HCT116 (cell line): ENCODE measurements around the gene CACNG8. TPM values are rescaled to one million over a fixed set of nuclear protein-coding genes. Genes with fewer than 3 reads are reported as not detected.

ENCODE experiments used
- ATAC-seq: fragments of 200-7000 bp; cut with Tn5 transposase; 2 replicates; pipeline ENCODE4 v1.9.1; 2020; ENCODE audit warnings: mild to moderate bottlenecking, moderate library complexity
- BruUV-seq: library from RNA; stranded (reverse); fragments of 400-500 nt; replicated peaks from 2 replicates; lab custom pipeline; 2021; lab: Mats Ljungman, UMichigan
- CTCF ChIA-PET: fragments of 300-600 bp; sonication (Branson Sonifier 250); formaldehyde crosslinking; loops from one replicate; lab custom pipeline; 2021; ENCODE audit warnings: antibody characterized with exemption; lab: Charles Lee
- POLR2A ChIA-PET: fragments of 300-600, 350-600 bp; sonication (Branson Sonifier 250); formaldehyde crosslinking; loops from one replicate; lab custom pipeline; 2021; ENCODE audit warnings: antibody characterized with exemption; lab: Charles Lee
- RAD21 ChIA-PET, 2 experiments: fragments of 300-600 bp; sonication (Branson Sonifier 250); formaldehyde crosslinking; loops; one replicate each; lab custom pipeline; 2023; ENCODE audit warnings: low total read pairs in 2 of 2; ENCODE audit not compliant: uncharacterized antibody in 2 of 2, unreplicated experiment in 2 of 2, low non-redundant PET in 1 of 2; lab: Charles Lee
- DNase-seq: peaks from one replicate; pipeline ENCODE4 v3.0.0-alpha.2; 2010; ENCODE audit warnings: low read depth, low spot score
- H2AFZ ChIP-seq: fragments of 200-600 bp; shearing (Covaris generic), sonication (generic); 2 replicates; pipeline ENCODE4 v1.6.1; 2017; ENCODE audit warnings: low read depth, mixed run types, mixed read lengths, antibody characterized with exemption, low read length; ENCODE audit not compliant: poor library complexity, severe bottlenecking
- H3K27ac ChIP-seq: 2 replicates; pipeline ENCODE4 v1.5.1; 2012; ENCODE audit warnings: low read depth, low read length
- H3K27me3 ChIP-seq: fragments of 200-600 bp; sonication (generic); 2 replicates; pipeline ENCODE4 v1.6.1; 2016; ENCODE audit warnings: mixed run types, low read length, mixed read lengths; ENCODE audit not compliant: insufficient read depth
- H3K36me3 ChIP-seq, 2 experiments: fragments of 200-500 bp in 1 of 2; fragments of 200-600 bp in 1 of 2; sonication (Bioruptor generic) in 1 of 2; sonication (generic) in 1 of 2; 2 replicates each; pipeline versions ENCODE4 v1.5.1 to v1.6.1; 2014 to 2016; ENCODE audit warnings: low read length in 2 of 2, inconsistent platforms in 1 of 2, mixed read lengths in 1 of 2, mixed run types in 1 of 2; ENCODE audit not compliant: insufficient read depth in 2 of 2, control insufficient read depth in 1 of 2
- H3K4me1 ChIP-seq, 2 experiments: fragments of 200-600 bp in 1 of 2; sonication (generic) in 1 of 2; 2 replicates each; pipeline versions ENCODE4 v1.5.1 to v1.6.1; 2012 to 2017; ENCODE audit warnings: low read length in 2 of 2, inconsistent platforms in 1 of 2, mild to moderate bottlenecking in 1 of 2, mixed read lengths in 1 of 2, mixed run types in 1 of 2, moderate library complexity in 1 of 2; ENCODE audit not compliant: insufficient read depth in 2 of 2, control insufficient read depth in 1 of 2
- H3K4me2 ChIP-seq: fragments of 200-600 bp; sonication (generic); 2 replicates; pipeline ENCODE4 v1.6.1; 2017; ENCODE audit warnings: mixed run types, low read length, mixed read lengths
- H3K4me3 ChIP-seq, 2 experiments: fragments of 200-600 bp in 1 of 2; sonication (generic) in 1 of 2; replicated peaks in 1 of 2; 2 replicates each; pipeline ENCODE4 v1.5.1; 2011 to 2016; ENCODE audit warnings: low read length in 2 of 2, control low read depth in 1 of 2, low read depth in 1 of 2, mild to moderate bottlenecking in 1 of 2, mixed read lengths in 1 of 2, mixed run types in 1 of 2
- H3K79me2 ChIP-seq: fragments of 200-600 bp; sonication (generic); 2 replicates; pipeline ENCODE4 v1.6.1; 2017; ENCODE audit warnings: mild to moderate bottlenecking, mixed run types, low read length, moderate library complexity, mixed read lengths; ENCODE audit not compliant: insufficient read depth
- H3K9ac ChIP-seq: fragments of 200-600 bp; sonication (generic); 2 replicates; pipeline ENCODE4 v1.6.1; 2016; ENCODE audit warnings: low read length, mixed read lengths
- H3K9me2 ChIP-seq: fragments of 200-600 bp; sonication (generic), shearing (Covaris generic); 2 replicates; pipeline ENCODE4 v1.6.1; 2017; ENCODE audit warnings: mixed run types, mild to moderate bottlenecking, moderate library complexity; ENCODE audit not compliant: insufficient read depth
- H3K9me3 ChIP-seq, 2 experiments: fragments of 200-500 bp in 1 of 2; fragments of 200-600 bp in 1 of 2; sonication (Bioruptor generic) in 1 of 2; sonication (generic) in 1 of 2; 2 replicates each; pipeline ENCODE4 v1.6.1; 2014 to 2017; ENCODE audit warnings: low read length in 2 of 2, mixed read lengths in 2 of 2, inconsistent platforms in 1 of 2, low read depth in 1 of 2, mild to moderate bottlenecking in 1 of 2, mixed run types in 1 of 2, moderate library complexity in 1 of 2; ENCODE audit not compliant: control insufficient read depth in 1 of 2, insufficient read depth in 1 of 2
- H4K20me1 ChIP-seq: fragments of 200-600 bp; sonication (generic), shearing (Covaris generic); 2 replicates; pipeline ENCODE4 v1.6.1; 2017; ENCODE audit warnings: mixed run types, mild to moderate bottlenecking, moderate library complexity; ENCODE audit not compliant: insufficient read depth
- CBX3 ChIP-seq: IDR thresholded peaks from 2 replicates; pipeline ENCODE4 v1.6.1; 2012; ENCODE audit warnings: low read depth
- CEBPB ChIP-seq: IDR thresholded peaks from 2 replicates; pipeline ENCODE4 v1.6.1; 2012; ENCODE audit warnings: low read depth
- ELF1 ChIP-seq: IDR thresholded peaks from 2 replicates; pipeline ENCODE4 v1.6.1; 2012; ENCODE audit warnings: low read depth, borderline replicate concordance
- EZH2 ChIP-seq: fragments of 200-600 bp; sonication (generic); IDR thresholded peaks from 2 replicates; pipeline ENCODE4 v1.6.1; 2017; ENCODE audit warnings: antibody characterized with exemption, mixed run types
- EZH2phosphoT487 ChIP-seq: fragments of 200-600 bp; IDR thresholded peaks from 2 replicates; pipeline ENCODE4 v1.6.1; 2018; ENCODE audit warnings: antibody characterized with exemption, borderline replicate concordance
- FOSL1 ChIP-seq: IDR thresholded peaks from 2 replicates; pipeline ENCODE4 v1.6.1; 2012; ENCODE audit warnings: low read depth
- JUND ChIP-seq: IDR thresholded peaks from 2 replicates; pipeline ENCODE4 v1.6.1; 2012
- POLR2A ChIP-seq: IDR thresholded peaks from 2 replicates; pipeline ENCODE4 v1.7.0; 2011; ENCODE audit warnings: borderline replicate concordance; ENCODE audit not compliant: insufficient read depth, insufficient read length; ENCODE audit errors: extremely low read depth
- POLR2AphosphoS5 ChIP-seq: IDR thresholded peaks from 2 replicates; pipeline ENCODE4 v1.6.1; 2011; ENCODE audit warnings: mild to moderate bottlenecking, low read depth, low read length, moderate library complexity
- RAD21 ChIP-seq: IDR thresholded peaks from 2 replicates; pipeline ENCODE4 v1.6.1; 2012; ENCODE audit warnings: low read depth, mild to moderate bottlenecking
- SIN3A ChIP-seq: IDR thresholded peaks from 2 replicates; pipeline ENCODE4 v1.6.1; 2012; ENCODE audit warnings: low read depth
- SP1 ChIP-seq: IDR thresholded peaks from 2 replicates; pipeline ENCODE4 v1.6.1; 2012; ENCODE audit warnings: low read depth
- TCF7L2 ChIP-seq: IDR thresholded peaks from 2 replicates; pipeline ENCODE4 v1.7.0; 2011; ENCODE audit warnings: borderline replicate concordance, inconsistent platforms; ENCODE audit not compliant: insufficient read depth, insufficient read length; ENCODE audit errors: extremely low read depth
- ZFX ChIP-seq: fragments of 450-650 bp; IDR thresholded peaks from 2 replicates; pipeline ENCODE4 v1.6.1; 2017
- ZNF274 ChIP-seq: fragments of 200-500 bp; sonication (Bioruptor generic); IDR thresholded peaks from 2 replicates; pipeline ENCODE4 v1.6.1; 2014; ENCODE audit warnings: mild to moderate bottlenecking, low read depth, low read length, inconsistent platforms
- intact Hi-C: fragments of 100-400 bp; cut with micrococcal nuclease; formaldehyde crosslinking; loops from 2 replicates; pipeline ENCODE4 v1.10.0; 2022
- total RNA-seq: library from RNA; stranded (reverse); gene quantifications from one replicate; pipeline ENCODE4 v1.2.1, GENCODE V29; 2021; ENCODE audit not compliant: unreplicated experiment
- TF ChIP-seq, protein P1 (sequence below): IDR thresholded peaks from 2 replicates; pipeline ENCODE4 v1.6.1; 2011; ENCODE audit warnings: mild to moderate bottlenecking, low read length, moderate library complexity; ENCODE audit not compliant: insufficient replicate concordance; ENCODE audit errors: extremely low read depth
- TF ChIP-seq, protein P2 (sequence below), 3 experiments: fragments of 200-600 bp in 1 of 3; sonication (generic) in 1 of 3; IDR thresholded peaks in 2 of 3; conservative IDR thresholded peaks in 1 of 3; 2 replicates each; pipeline ENCODE4 v1.5.1; 2012 to 2017; ENCODE audit warnings: low read depth in 2 of 3, low read length in 2 of 3, antibody characterized with exemption in 1 of 3, borderline replicate concordance in 1 of 3, control low read depth in 1 of 3, mild to moderate bottlenecking in 1 of 3, mixed read lengths in 1 of 3, mixed run types in 1 of 3, moderate library complexity in 1 of 3; ENCODE audit not compliant: insufficient read depth in 1 of 3
- TF ChIP-seq, protein P3 (sequence below): IDR thresholded peaks from 2 replicates; pipeline ENCODE4 v1.6.1; 2012
- TF ChIP-seq, protein P4 (sequence below): IDR thresholded peaks from 2 replicates; pipeline ENCODE4 v1.6.1; 2012; ENCODE audit warnings: low read depth
- TF ChIP-seq, protein P5 (sequence below): IDR thresholded peaks from 2 replicates; pipeline ENCODE4 v1.6.1; 2012

The CACNG8 gene
- total RNA-seq, 1 experiment from 2014 or later: 0.93 TPM

DNA sequence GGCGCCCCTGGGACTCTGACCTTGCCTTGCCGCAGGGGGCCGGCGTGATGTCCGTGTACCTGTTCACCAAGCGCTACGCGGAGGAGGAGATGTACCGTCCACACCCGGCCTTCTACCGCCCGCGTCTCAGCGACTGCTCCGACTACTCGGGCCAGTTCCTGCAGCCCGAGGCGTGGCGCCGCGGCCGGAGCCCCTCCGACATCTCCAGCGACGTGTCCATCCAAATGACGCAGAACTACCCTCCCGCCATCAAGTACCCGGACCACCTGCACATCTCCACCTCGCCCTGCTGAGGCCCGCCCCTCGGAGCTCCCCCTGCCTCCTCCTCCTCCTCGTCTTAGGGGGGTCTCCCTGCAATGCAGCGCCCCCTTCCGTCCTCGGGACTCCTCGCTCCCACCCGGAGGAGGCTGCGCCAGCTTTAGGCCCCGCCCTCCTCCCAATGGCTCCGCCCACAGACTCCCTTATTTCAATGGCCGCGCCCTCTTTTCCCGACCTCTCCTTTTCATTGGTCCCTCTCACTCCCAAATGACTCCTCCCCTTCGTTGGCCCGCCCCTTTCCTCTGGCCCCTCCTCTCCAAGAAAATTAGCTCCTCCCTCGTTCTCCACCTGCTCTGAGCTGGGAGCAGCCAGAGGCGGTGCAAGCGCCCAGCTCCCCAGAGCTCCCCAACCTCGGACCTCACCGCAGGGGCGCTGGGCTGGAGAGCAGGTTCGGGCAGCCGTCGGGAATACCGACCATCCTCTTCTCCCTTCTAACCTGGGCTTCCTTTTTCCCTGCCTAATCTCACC, 20.5 kb upstream of the CACNG8 start:
- H4K20me1 ChIP-seq: no peaks in the 10 kb centered on the region
- no peak overlapping the region for H2AFZ ChIP-seq
- ATAC-seq: peak; percentile 67
- H3K36me3 ChIP-seq: no peaks in the 10 kb centered on the region
- H3K79me2 ChIP-seq: no peaks in the 10 kb centered on the region
- RAD21 ChIA-PET: no interaction called here
- POLR2A ChIA-PET: no interaction called here
- H3K9me3 ChIP-seq: no peaks in the 10 kb centered on the region
- no peak overlapping the region for H3K27ac ChIP-seq
- TF ChIP-seq FOSL1 (no peak), CEBPB (no peak), ZNF274 (no peak), JUND (no peak), ELF1 (no peak), SP1 (no peak), SIN3A (no peak), ZFX (no peak), EZH2phosphoT487 (no peak), RAD21 (no peak), CBX3 (no peak), POLR2AphosphoS5 (no peak), POLR2A (no peak), TCF7L2 (no peak), EZH2 (no peak)
- TF ChIP-seq, protein P1, sequence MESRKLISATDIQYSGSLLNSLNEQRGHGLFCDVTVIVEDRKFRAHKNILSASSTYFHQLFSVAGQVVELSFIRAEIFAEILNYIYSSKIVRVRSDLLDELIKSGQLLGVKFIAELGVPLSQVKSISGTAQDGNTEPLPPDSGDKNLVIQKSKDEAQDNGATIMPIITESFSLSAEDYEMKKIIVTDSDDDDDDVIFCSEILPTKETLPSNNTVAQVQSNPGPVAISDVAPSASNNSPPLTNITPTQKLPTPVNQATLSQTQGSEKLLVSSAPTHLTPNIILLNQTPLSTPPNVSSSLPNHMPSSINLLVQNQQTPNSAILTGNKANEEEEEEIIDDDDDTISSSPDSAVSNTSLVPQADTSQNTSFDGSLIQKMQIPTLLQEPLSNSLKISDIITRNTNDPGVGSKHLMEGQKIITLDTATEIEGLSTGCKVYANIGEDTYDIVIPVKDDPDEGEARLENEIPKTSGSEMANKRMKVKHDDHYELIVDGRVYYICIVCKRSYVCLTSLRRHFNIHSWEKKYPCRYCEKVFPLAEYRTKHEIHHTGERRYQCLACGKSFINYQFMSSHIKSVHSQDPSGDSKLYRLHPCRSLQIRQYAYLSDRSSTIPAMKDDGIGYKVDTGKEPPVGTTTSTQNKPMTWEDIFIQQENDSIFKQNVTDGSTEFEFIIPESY: no peak
- TF ChIP-seq, protein P2, sequence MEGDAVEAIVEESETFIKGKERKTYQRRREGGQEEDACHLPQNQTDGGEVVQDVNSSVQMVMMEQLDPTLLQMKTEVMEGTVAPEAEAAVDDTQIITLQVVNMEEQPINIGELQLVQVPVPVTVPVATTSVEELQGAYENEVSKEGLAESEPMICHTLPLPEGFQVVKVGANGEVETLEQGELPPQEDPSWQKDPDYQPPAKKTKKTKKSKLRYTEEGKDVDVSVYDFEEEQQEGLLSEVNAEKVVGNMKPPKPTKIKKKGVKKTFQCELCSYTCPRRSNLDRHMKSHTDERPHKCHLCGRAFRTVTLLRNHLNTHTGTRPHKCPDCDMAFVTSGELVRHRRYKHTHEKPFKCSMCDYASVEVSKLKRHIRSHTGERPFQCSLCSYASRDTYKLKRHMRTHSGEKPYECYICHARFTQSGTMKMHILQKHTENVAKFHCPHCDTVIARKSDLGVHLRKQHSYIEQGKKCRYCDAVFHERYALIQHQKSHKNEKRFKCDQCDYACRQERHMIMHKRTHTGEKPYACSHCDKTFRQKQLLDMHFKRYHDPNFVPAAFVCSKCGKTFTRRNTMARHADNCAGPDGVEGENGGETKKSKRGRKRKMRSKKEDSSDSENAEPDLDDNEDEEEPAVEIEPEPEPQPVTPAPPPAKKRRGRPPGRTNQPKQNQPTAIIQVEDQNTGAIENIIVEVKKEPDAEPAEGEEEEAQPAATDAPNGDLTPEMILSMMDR (IDR thresholded peaks at IDR 0.05 in 2 of 3, conservative IDR thresholded peaks at IDR 0.05 in 1 of 3; ENCODE audit: borderline replicate concordance in 1 of 3, insufficient read depth in 1 of 3, low read depth in 2 of 3, low read length in 2 of 3): no peak
- TF ChIP-seq, protein P3, sequence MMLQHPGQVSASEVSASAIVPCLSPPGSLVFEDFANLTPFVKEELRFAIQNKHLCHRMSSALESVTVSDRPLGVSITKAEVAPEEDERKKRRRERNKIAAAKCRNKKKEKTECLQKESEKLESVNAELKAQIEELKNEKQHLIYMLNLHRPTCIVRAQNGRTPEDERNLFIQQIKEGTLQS: no peak
- TF ChIP-seq, protein P4, sequence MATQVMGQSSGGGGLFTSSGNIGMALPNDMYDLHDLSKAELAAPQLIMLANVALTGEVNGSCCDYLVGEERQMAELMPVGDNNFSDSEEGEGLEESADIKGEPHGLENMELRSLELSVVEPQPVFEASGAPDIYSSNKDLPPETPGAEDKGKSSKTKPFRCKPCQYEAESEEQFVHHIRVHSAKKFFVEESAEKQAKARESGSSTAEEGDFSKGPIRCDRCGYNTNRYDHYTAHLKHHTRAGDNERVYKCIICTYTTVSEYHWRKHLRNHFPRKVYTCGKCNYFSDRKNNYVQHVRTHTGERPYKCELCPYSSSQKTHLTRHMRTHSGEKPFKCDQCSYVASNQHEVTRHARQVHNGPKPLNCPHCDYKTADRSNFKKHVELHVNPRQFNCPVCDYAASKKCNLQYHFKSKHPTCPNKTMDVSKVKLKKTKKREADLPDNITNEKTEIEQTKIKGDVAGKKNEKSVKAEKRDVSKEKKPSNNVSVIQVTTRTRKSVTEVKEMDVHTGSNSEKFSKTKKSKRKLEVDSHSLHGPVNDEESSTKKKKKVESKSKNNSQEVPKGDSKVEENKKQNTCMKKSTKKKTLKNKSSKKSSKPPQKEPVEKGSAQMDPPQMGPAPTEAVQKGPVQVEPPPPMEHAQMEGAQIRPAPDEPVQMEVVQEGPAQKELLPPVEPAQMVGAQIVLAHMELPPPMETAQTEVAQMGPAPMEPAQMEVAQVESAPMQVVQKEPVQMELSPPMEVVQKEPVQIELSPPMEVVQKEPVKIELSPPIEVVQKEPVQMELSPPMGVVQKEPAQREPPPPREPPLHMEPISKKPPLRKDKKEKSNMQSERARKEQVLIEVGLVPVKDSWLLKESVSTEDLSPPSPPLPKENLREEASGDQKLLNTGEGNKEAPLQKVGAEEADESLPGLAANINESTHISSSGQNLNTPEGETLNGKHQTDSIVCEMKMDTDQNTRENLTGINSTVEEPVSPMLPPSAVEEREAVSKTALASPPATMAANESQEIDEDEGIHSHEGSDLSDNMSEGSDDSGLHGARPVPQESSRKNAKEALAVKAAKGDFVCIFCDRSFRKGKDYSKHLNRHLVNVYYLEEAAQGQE: no peak
- TF ChIP-seq, protein P5, sequence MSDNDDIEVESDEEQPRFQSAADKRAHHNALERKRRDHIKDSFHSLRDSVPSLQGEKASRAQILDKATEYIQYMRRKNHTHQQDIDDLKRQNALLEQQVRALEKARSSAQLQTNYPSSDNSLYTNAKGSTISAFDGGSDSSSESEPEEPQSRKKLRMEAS: no peak
- TF ChIP-seq, all 23 proteins: peak for 0
- Histone ChIP-seq H3K4me2 (no peak overlapping the region), H3K4me3 (no peak overlapping the region), H3K4me1 (no peaks in the 10 kb centered on the region), H3K9ac (no peak overlapping the region), H3K9me2 (no peaks in the 10 kb centered on the region), H3K27me3 (no peaks in the 10 kb centered on the region)
- no TSS peak for BruUV-seq
- CTCF ChIA-PET: no interaction called here
- DNase-seq: no peak
- intact Hi-C loops: no loop called here
